Measurements from ENCODE around the gene SART3.

DNA sequence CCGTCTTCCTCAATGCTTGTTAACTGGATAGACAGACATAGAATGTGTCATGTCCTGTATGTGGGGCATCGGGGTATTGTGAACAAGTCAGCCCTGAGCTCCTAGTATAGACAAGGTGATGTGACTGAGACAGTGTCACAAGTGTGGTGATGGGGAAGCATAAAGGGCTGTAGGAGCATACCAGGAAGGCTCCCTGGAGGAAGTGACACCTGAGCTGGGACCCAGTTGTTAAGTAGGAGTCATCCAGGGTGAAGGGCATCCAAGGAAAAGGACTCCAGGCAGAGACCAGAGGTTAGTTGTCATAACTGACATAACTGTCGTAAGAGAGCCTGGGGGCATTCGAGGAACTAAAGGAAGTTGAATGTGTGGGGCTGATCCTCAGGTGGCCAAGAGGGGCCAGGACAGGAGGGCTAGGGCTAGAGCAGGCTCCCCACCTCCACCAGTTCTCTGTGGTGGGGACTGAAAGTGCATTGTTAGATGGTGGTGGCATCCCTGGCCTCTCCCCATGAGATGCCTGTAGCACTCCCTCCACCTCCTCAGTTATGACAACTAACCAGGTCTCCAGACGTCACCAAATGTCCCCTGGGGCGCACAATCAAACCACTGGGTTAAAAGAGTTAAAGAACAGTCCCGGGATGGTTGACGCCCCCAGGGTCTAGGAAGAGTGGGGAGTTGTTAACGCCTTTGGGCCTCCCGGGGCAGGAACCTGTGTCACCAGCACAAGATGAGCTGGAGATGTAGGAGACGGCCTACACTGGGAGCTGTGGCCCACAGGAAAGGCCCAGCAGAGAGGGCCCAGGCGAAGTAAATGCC is 43.5 kb downstream of the SART3 start:
- TF ChIP-seq EP300 (IDR thresholded peaks at IDR 0.05) (no peak), POLR2A (IDR thresholded peaks at IDR 0.05) (no peak), POLR2AphosphoS5 (IDR thresholded peaks at IDR 0.05) (no peak)
- TF ChIP-seq, protein P1, sequence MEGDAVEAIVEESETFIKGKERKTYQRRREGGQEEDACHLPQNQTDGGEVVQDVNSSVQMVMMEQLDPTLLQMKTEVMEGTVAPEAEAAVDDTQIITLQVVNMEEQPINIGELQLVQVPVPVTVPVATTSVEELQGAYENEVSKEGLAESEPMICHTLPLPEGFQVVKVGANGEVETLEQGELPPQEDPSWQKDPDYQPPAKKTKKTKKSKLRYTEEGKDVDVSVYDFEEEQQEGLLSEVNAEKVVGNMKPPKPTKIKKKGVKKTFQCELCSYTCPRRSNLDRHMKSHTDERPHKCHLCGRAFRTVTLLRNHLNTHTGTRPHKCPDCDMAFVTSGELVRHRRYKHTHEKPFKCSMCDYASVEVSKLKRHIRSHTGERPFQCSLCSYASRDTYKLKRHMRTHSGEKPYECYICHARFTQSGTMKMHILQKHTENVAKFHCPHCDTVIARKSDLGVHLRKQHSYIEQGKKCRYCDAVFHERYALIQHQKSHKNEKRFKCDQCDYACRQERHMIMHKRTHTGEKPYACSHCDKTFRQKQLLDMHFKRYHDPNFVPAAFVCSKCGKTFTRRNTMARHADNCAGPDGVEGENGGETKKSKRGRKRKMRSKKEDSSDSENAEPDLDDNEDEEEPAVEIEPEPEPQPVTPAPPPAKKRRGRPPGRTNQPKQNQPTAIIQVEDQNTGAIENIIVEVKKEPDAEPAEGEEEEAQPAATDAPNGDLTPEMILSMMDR (IDR thresholded peaks at IDR 0.05), result no peak

Data from gastroesophageal sphincter (tissue), 3 donors.